Activated CD4-positive, alpha-beta T cell treated with anti-CD3 and anti-CD28 coated beads for 4 hours (primary cell): ENCODE data around the gene CDC7.
"Not testable (repeated sequence)": the region's sequence is repeated elsewhere in the genome, so short reads cannot be mapped to it uniquely, and the experiment has no call there.

ENCODE experiments used
- DNase-seq, 2 donors: peaks; one replicate each; pipeline ENCODE4 v3.0.0-alpha.2; 2020

Gene CDC7

GRCh38 chr1:91500756-91501522 is at the start of gene CDC7:
CDC7 (plus strand) TSS chr1:91500851; CDS start chr1:91501717, 866 bp downstream.
- DNase-seq: peak; percentile 82 to 85

- no peak for DNase-seq
These were observed 46.5 kb upstream of the CDC7 start for GRCh38 chr1:91454136-91454535.

GRCh38 chr1:91455334-91455733 is 45.3 kb upstream of the CDC7 start:
- no peak for DNase-seq

DNA sequence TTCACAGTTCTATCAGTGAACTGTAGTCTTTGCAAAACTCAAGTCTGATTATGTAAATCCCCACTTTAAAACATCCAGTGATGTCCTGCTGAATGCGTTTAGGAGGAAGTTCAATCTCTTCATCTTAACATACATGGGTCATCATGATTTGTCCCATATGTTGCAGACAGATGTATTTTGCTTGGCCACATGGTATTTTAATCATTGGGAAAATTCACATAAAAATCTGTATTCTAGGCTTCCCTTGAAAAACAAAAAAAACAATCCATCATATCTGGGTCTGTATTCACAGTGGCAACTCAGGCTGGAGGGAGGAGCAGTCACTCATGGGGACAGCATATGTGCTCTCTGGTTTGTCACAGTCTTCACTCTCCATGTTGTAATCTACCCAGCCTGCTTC is 44.8 kb upstream of the CDC7 start:
- no peak for DNase-seq

DNA sequence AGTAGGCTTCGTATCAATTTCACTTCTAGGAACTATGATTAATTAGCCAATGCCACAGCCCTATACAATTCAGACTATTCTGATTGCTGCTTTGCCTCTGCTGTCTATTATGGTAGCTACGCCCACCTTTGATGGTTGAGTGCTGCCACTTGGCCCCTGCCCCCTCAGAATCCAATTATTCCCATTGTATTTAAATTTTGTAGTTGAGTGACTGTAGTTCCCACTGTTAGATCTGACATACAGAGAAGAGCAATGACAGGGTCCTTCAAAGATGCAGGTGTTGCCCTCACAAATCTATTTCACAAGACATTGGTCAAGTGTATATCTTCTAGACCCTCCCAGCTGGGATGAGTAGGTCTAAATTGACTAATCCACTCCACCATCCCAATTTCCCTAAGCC is 35.3 kb upstream of the CDC7 start:
- not testable (repeated sequence) for DNase-seq

DNA sequence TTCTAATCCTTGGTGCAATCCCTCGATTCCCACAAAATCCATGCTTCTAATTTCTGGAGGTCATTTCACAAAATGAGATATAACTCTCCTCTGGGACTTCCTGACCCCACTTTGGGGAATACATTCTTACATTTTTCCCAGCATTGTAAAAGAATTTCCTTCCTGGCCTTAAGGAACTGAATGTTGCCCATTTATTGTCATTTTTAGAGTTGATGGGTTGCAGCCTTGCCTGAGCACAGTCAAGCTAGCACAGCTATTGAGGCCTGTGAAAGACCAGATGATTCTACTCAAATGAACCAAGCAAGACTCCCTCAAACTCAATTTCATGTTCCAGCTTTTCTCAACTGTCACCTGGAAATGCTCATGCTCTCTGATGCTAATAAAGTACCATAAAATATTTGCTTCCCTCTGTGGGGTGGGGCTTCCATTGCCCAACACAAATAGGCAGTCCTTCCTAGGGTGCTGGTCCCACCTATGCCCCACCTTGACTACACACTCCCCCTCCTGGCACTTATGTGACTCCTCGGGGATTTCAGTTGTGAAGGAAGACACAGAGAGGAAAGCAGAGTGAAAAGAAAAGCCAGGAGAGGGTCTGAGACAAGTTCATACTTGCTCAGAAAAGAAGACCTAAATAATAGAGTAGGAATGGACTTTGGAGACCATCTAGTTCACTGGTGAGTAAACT is 24.0 kb upstream of the CDC7 start:
- DNase-seq: no peak

DNA sequence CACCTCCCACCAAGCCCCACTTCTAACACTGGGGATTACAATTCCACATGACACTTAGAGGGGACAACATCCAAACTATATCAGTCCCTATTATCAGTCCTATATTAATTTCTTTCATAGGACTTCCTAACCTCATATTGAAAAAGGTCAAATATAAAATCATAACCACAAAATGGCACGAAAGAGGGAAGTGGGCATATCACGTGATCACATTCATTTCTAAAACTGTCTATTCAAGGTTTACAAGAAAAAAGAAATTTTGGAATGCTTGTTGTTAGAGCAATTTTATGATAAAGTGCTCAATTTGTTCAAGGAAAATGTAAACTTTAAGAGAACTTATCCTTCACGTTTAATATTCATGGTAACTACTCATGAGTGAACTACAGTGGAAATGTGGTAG is 13.2 kb upstream of the CDC7 start:
- no peak for DNase-seq

DNA sequence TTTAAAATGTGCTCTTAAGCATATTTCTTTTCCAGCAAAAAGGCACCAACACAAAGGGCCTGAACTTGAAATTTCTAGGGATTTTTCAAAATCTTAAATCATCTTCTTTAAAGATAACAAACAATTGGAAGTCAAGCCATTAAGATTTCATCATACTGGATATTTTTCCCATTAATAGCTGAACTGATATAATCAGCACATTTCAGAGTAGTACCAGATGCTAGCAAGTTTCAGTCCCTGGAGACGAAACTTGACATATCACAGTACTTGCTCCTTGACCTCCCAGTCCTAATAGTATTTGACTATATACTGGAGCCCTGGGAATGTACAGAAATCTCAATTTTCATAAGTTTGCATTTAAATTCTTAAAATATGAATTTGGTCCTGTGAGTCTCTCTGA is 10.2 kb upstream of the CDC7 start:
- no peak for DNase-seq

- no peak for DNase-seq
These were observed 2.6 kb upstream of the CDC7 start for GRCh38 chr1:91498035-91498434.

- no peak for DNase-seq
These were observed 2.0 kb upstream of the CDC7 start for GRCh38 chr1:91498498-91499245.

DNA sequence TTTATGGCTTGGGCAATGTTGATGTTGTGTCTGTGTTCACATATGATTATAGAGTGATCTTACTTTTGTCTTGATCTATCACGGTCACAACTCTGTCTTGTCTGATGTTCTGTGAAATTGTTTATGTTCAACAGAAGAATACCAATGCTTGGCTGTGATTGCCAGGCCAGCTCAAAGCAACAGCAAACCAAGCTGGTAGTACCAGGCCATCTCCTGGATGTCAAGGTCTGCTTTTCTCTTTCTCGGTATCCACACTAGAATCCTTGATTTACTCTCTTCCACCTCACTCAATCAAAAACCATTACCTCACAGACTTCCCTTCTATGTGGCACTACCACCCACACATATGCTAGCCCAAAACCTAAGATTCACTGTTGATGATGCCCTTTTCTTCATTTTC is 1.3 kb upstream of the CDC7 start:
- DNase-seq: no peak

GRCh38 chr1:91499904-91500755 is 521 bp upstream of the CDC7 start:
- no peak for DNase-seq

DNA sequence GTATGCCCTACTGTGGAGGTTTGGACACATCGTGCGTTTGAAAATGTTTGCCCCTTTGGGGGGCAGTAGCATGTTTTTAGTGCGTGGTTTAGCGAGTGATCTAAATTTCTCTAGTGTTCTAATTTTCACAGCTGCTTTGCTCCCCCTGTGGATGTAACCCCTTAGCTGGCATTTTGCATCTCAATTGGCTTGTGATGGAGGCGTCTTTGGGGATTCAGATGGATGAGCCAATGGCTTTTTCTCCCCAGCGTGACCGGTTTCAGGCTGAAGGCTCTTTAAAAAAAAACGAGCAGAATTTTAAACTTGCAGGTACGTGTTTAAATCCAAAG is 836 bp downstream of the CDC7 start:
- DNase-seq: no peak

DNA sequence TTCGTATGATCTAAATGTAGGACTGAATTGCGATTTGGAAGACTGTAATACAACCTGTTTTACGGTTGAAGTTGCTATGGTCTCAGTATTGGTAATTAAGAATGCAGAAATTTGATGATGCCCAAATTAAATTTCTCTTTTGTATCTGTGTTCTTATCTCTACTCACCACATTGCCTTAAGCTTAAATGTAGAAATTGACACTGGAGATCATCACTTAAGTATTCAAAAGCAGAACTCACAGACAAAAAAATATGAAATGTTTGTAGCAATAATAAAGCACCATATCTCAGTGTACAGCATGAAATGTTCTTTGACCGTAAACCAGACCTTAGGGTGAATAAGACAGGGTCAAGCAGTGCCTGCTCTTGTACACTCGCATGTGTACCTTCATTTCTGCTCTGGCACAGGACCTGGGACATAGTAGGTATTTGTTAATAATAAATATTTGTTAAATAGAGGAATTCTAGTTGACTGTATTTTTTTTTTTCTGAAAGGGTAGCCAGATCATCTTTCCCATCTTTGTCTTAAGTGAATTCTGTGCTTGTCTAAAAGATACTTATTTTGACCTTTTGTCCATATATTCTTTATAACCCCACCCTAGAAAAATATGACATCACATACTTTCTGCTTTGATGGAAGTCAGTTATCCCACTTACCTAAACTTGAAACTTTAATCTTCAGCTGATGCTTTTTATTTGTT is 1.5 kb downstream of the CDC7 start:
- DNase-seq: no peak

- no peak for DNase-seq
These were observed 2.1 kb downstream of the CDC7 start for GRCh38 chr1:91502672-91503184.

GRCh38 chr1:91503332-91503900 is 2.8 kb downstream of the CDC7 start:
- DNase-seq: no peak

- no peak for DNase-seq
These were observed 3.4 kb downstream of the CDC7 start for GRCh38 chr1:91503975-91504530.

- no peak for DNase-seq
These were observed 4.4 kb downstream of the CDC7 start for GRCh38 chr1:91505086-91505485.

GRCh38 chr1:91506071-91506470 is 5.4 kb downstream of the CDC7 start:
- no peak for DNase-seq

GRCh38 chr1:91507328-91507727 is 6.7 kb downstream of the CDC7 start:
- no peak for DNase-seq

GRCh38 chr1:91510754-91511153 is 10.1 kb downstream of the CDC7 start:
- no peak for DNase-seq
